GM12878 (cell line): ENCODE measurements around the gene TRPM3. TPM values are rescaled to one million over a fixed set of nuclear protein-coding genes. Genes with fewer than 3 reads are reported as not detected.

ENCODE experiments used
- ATAC-seq: fragments of 200-7000 bp; cut with Tn5 transposase; 3 replicates; pipeline ENCODE4 v1.9.1; 2020; ENCODE audit warnings: mild to moderate bottlenecking, moderate library complexity
- BruUV-seq: library from RNA; stranded (reverse); fragments of 400-500 nt; replicated peaks from 2 replicates; lab custom pipeline; 2021; lab: Mats Ljungman, UMichigan
- CTCF ChIA-PET: fragments of 300-600 bp; sonication (Branson Sonifier 250); formaldehyde crosslinking; extraction: SDS; loops from one replicate; lab custom pipeline; 2021; ENCODE audit warnings: inconsistent platforms; lab: Yijun Ruan, JAX
- POLR2A ChIA-PET: fragments of 350-600 bp; formaldehyde crosslinking; extraction: SDS; loops from one replicate; lab custom pipeline; 2021; ENCODE audit warnings: inconsistent platforms; lab: Charles Lee
- RAD21 ChIA-PET: fragments of 300-600 bp; sonication (Branson Sonifier 250); formaldehyde crosslinking; loops from one replicate; lab custom pipeline; 2023; ENCODE audit warnings: antibody characterized with exemption; ENCODE audit not compliant: unreplicated experiment; lab: Charles Lee
- SMC1A ChIA-PET: fragments of 300-600 bp; sonication (Branson Sonifier 250); formaldehyde crosslinking; loops from one replicate; lab custom pipeline; 2023; ENCODE audit not compliant: unreplicated experiment, uncharacterized antibody; lab: Charles Lee
- DNase-seq: peaks from one replicate; pipeline ENCODE4 v3.0.0-alpha.2; 2011; ENCODE audit warnings: low read depth, low spot score
- FAIRE-seq: peaks from 3 replicates; lab custom pipeline; 2011; peaks lifted over from hg19 to GRCh38; lab: Jason Lieb, UNC
- H2AFZ ChIP-seq: 2 replicates; pipeline ENCODE4 v1.6.0; 2011; ENCODE audit warnings: low read depth, low read length, control low read depth; ENCODE audit not compliant: control insufficient read depth
- H3K27ac ChIP-seq: 2 replicates; pipeline ENCODE4 v1.5.1; 2011; ENCODE audit warnings: control low read depth; ENCODE audit not compliant: control insufficient read depth, insufficient read depth
- H3K27me3 ChIP-seq, 2 experiments: replicated peaks in 1 of 2; 2 replicates each; pipeline versions ENCODE4 v1.6.0 to v1.6.1; 2011; ENCODE audit warnings: low read length in 1 of 2; ENCODE audit not compliant: control insufficient read depth in 2 of 2, insufficient read depth in 2 of 2
- H3K36me3 ChIP-seq, 2 experiments: 2 replicates each; pipeline ENCODE4 v1.5.1; 2011; ENCODE audit warnings: low read length in 1 of 2; ENCODE audit not compliant: control insufficient read depth in 2 of 2, insufficient read depth in 2 of 2
- H3K4me1 ChIP-seq: 2 replicates; pipeline ENCODE4 v1.6.1; 2011; ENCODE audit warnings: mild to moderate bottlenecking, low read length, moderate library complexity, mixed read lengths; ENCODE audit not compliant: control insufficient read depth, insufficient read depth
- H3K4me2 ChIP-seq: 2 replicates; pipeline ENCODE4 v1.6.0; 2011; ENCODE audit warnings: control low read depth; ENCODE audit not compliant: control insufficient read depth, insufficient read depth
- H3K4me3 ChIP-seq: fragments of 200-600 bp; sonication (generic); 2 replicates; pipeline ENCODE4 v1.5.1; 2016
- H3K79me2 ChIP-seq: 2 replicates; pipeline ENCODE4 v1.6.0; 2011; ENCODE audit warnings: low read length; ENCODE audit not compliant: control insufficient read depth, insufficient read depth
- H3K9ac ChIP-seq: 2 replicates; pipeline ENCODE4 v1.8.0; 2011; ENCODE audit warnings: low read length, control low read depth, mixed read lengths; ENCODE audit not compliant: control insufficient read depth, insufficient read depth
- H3K9me3 ChIP-seq: replicated peaks from 3 replicates; pipeline ENCODE4 v1.5.1; 2011; ENCODE audit warnings: mild to moderate bottlenecking, low read length; ENCODE audit not compliant: control insufficient read depth, insufficient read depth
- H4K20me1 ChIP-seq: 2 replicates; pipeline ENCODE4 v1.6.0; 2011; ENCODE audit not compliant: control insufficient read depth, insufficient read depth
- ATF7 ChIP-seq: fragments of 450-650 bp; IDR thresholded peaks from 2 replicates; pipeline ENCODE4 v1.6.1; 2016; ENCODE audit warnings: low read depth, mild to moderate bottlenecking
- BCLAF1 ChIP-seq: fragments of 450-650 bp; IDR thresholded peaks from 2 replicates; pipeline ENCODE4 v1.6.1; 2017; ENCODE audit warnings: antibody characterized with exemption, mild to moderate bottlenecking, moderate library complexity
- BMI1 ChIP-seq: fragments of 450-650 bp; IDR thresholded peaks from 2 replicates; pipeline ENCODE4 v1.6.1; 2016; ENCODE audit warnings: mild to moderate bottlenecking, moderate library complexity, borderline replicate concordance
- CHD2 ChIP-seq: IDR thresholded peaks from 2 replicates; pipeline ENCODE4 v1.6.1; 2011; ENCODE audit warnings: low read depth, low read length, improper control_type of control experiment, borderline replicate concordance
- E2F8 ChIP-seq: fragments of 450-650 bp; IDR thresholded peaks from 2 replicates; pipeline ENCODE4 v1.6.1; 2018; ENCODE audit warnings: mild to moderate bottlenecking, low read depth, moderate library complexity; ENCODE audit not compliant: partially characterized antibody
- MEF2A ChIP-seq: IDR thresholded peaks from 2 replicates; pipeline ENCODE4 v1.6.1; 2011; ENCODE audit warnings: low read depth, mild to moderate bottlenecking, low read length, moderate library complexity; ENCODE audit not compliant: insufficient read depth
- POLR2AphosphoS5 ChIP-seq: IDR thresholded peaks from 2 replicates; pipeline ENCODE4 v1.6.1; 2011; ENCODE audit warnings: mild to moderate bottlenecking, low read length, inconsistent platforms
- POU2F2 ChIP-seq: IDR thresholded peaks from 3 replicates; pipeline ENCODE4 v1.6.1; 2011; ENCODE audit warnings: low read depth, mild to moderate bottlenecking, low read length, borderline replicate concordance
- RUNX3 ChIP-seq: IDR thresholded peaks from 2 replicates; pipeline ENCODE4 v1.6.1; 2012; ENCODE audit warnings: low read length, inconsistent platforms
- SPI1 ChIP-seq: IDR thresholded peaks from 2 replicates; pipeline ENCODE4 v1.6.1; 2011; ENCODE audit warnings: low read depth, mild to moderate bottlenecking, low read length, moderate library complexity, borderline replicate concordance; ENCODE audit not compliant: insufficient read depth
- TCF3 ChIP-seq: IDR thresholded peaks from 2 replicates; pipeline ENCODE4 v1.6.1; 2012; ENCODE audit warnings: low read depth, mild to moderate bottlenecking, low read length, borderline replicate concordance; ENCODE audit not compliant: insufficient read depth
- ZBTB4 ChIP-seq: fragments of 450-650 bp; formaldehyde crosslinking; IDR thresholded peaks from 2 replicates; pipeline ENCODE4 v1.4.0; 2022; ENCODE audit warnings: mild to moderate bottlenecking, moderate library complexity
- ZNF622 ChIP-seq: fragments of 450-650 bp; IDR thresholded peaks from 2 replicates; pipeline ENCODE4 v1.6.1; 2017; ENCODE audit warnings: mild to moderate bottlenecking, inconsistent platforms
- WGBS: methylation state at CpG from one replicate; pipeline ENCODE4 v1.1.6; 2016; ENCODE audit warnings: low lambda C conversion rate; ENCODE audit not compliant: insufficient replicate concordance, insufficient coverage; ENCODE audit errors: missing lambda C conversion rate; 5-methylcytosine and 5-hydroxymethylcytosine counted together
- in situ Hi-C: fragments of 300-500 bp; cut with MboI; formaldehyde crosslinking; loops from 9 replicates; pipeline ENCODE4 v1.14.3; 2018; ENCODE audit warnings: mixed read lengths
- intact Hi-C: fragments of 100-400 bp; cut with micrococcal nuclease; formaldehyde crosslinking; loops from one replicate; pipeline ENCODE4 v1.14.2; 2022; ENCODE audit not compliant: unreplicated experiment
- polyA plus RNA-seq, 11 experiments: library from polyadenylated mRNA; depleted of rRNA in 4 of 11; unstranded in 6 of 11; stranded (reverse) in 5 of 11; fragments of >200 nt; fragmentation: Nextera tagmentation in 4 of 11; fragmentation: Illumina TruSeq in 1 of 11; extraction: Ambion mirVana in 4 of 11; extraction: Trizol in 1 of 11; gene quantifications; 1 replicate in 1 of 11; 2 replicates in 10 of 11; pipeline versions ENCODE4 v1.2.1 to v1.2.3, GENCODE V29; 2011 to 2016; ENCODE audit warnings: inconsistent platforms in 2 of 11, missing spikeins in 2 of 11, low read depth in 1 of 11
- total RNA-seq, 4 experiments: library from RNA; depleted of rRNA in 3 of 4; stranded (reverse); fragments of >200 nt in 3 of 4; fragmentation: Illumina TruSeq in 1 of 4; extraction: Trizol in 1 of 4; gene quantifications; 2 replicates each; pipeline versions ENCODE4 v1.2.1 to v1.2.3, GENCODE V29; 2013 to 2021

TRPM3 gene
- total and polyA plus RNA-seq, 10 of the 15 experiments (the other 5 are each of a cell fraction or from before 2014, with no cell fraction given), result not detected

- TF ChIP-seq MEF2A (no peak), ATF7 (no peak), POLR2AphosphoS5 (no peak), TCF3 (no peak), ZBTB4 (CRISPR knock-in tag) (no peak)
Measured at GRCh38 chr9:71112866-71113265, 8.6 kb downstream of the TRPM3 start (continued).

- RAD21 ChIA-PET, result no interaction called here
- intact Hi-C loops (no loop called here), in situ Hi-C loops (no loop called here)
- POLR2A ChIA-PET, result no interaction called here
- DNase-seq (no peak), FAIRE-seq (no peak), ATAC-seq (no peak)
- CTCF ChIA-PET, result no interaction called here
- SMC1A ChIA-PET, result no interaction called here
- Histone ChIP-seq H3K4me3 (no peak overlapping the region), H3K27ac (no peak overlapping the region), H3K4me2 (no peak overlapping the region), H4K20me1 (no peaks in the 10 kb centered on the region), H2AFZ (no peak overlapping the region), H3K79me2 (no peaks in the 10 kb centered on the region), H3K9ac (no peak overlapping the region), H3K36me3 (no peaks in the 10 kb centered on the region), H3K4me1 (no peaks in the 10 kb centered on the region), H3K9me3 (no peaks in the 10 kb centered on the region), H3K27me3 (no peaks in the 10 kb centered on the region; a peak in 1 of 4 replicates)
- 3% methylated on average over 2 of the region's 2 CpGs for WGBS
- BruUV-seq, result no TSS peak
- no peak for TF ChIP-seq E2F8
- TF ChIP-seq BMI1, result no peak
- no peak for TF ChIP-seq SPI1
- no peak for TF ChIP-seq POU2F2
- TF ChIP-seq CHD2, result no peak
- no peak for TF ChIP-seq BCLAF1
- no peak for TF ChIP-seq ZNF622
- TF ChIP-seq RUNX3, result no peak
- no peak for TF ChIP-seq POLR2AphosphoS5
Measured at GRCh38 chr9:71108937-71109336, 12.5 kb downstream of the TRPM3 start.
